ENCODE results near the gene TMEM135. TPM values are rescaled to one million over a fixed set of nuclear protein-coding genes. Genes with fewer than 3 reads are reported as not detected.

Gene TMEM135
- total RNA-seq, 1 experiment from 2014 or later = 70.3 TPM

GRCh38 chr11:87120937-87121336 is 83.2 kb downstream of the TMEM135 start:
- no peak for DNase-seq (ENCODE audit: low spot score)
- Histone ChIP-seq H3K9me3 (ENCODE audit: low read depth, low read length, poor library complexity, severe bottlenecking) (no peaks in the 10 kb centered on the region), H3K4me3 (ENCODE audit: low read depth, low read length, poor library complexity, severe bottlenecking) (no peak overlapping the region), H3K36me3 (ENCODE audit: insufficient read depth, low read length, poor library complexity, severe bottlenecking) (no peaks in the 10 kb centered on the region), H3K27me3 (replicated peaks; ENCODE audit: insufficient read depth, low read depth, low read length, poor library complexity) (no peaks in the 10 kb centered on the region), H3K27ac (ENCODE audit: low read depth, low read length, poor library complexity, severe bottlenecking) (no peak overlapping the region), H3K4me1 (ENCODE audit: insufficient read depth, low read length, poor library complexity, severe bottlenecking) (peaks cover 59% of the 10 kb centered on the region)
- BruUV-seq (replicated peaks) = no TSS peak
- POLR2A ChIA-PET (ENCODE audit: low non-redundant PET) = no interaction called here
- no peak for TF ChIP-seq EZH2 (IDR thresholded peaks at IDR 0.05; ENCODE audit: borderline replicate concordance, low read depth, low read length, poor library complexity, severe bottlenecking)
- no peak for TF ChIP-seq CTCF (conservative IDR thresholded peaks at IDR 0.05; ENCODE audit: low read depth, low read length)
- CTCF ChIA-PET = no interaction called here
- intact Hi-C loops (cut with micrococcal nuclease; ENCODE audit: unreplicated experiment) = no loop called here

- ChIA-PET POLR2A (ENCODE audit: low non-redundant PET) (no interaction called here), CTCF (no interaction called here)
- no peak for DNase-seq (ENCODE audit: low spot score)
- H3K4me3 ChIP-seq (ENCODE audit: low read depth, low read length, poor library complexity, severe bottlenecking) = no peak overlapping the region
- no peak for TF ChIP-seq EZH2 (IDR thresholded peaks at IDR 0.05; ENCODE audit: borderline replicate concordance, low read depth, low read length, poor library complexity, severe bottlenecking)
- H3K4me1 ChIP-seq (ENCODE audit: insufficient read depth, low read length, poor library complexity, severe bottlenecking) = peaks cover 63% of the 10 kb centered on the region
- no peak overlapping the region for H3K27ac ChIP-seq (ENCODE audit: low read depth, low read length, poor library complexity, severe bottlenecking)
- no peaks in the 10 kb centered on the region for H3K36me3 ChIP-seq (ENCODE audit: insufficient read depth, low read length, poor library complexity, severe bottlenecking)
- BruUV-seq (replicated peaks) = no TSS peak
- intact Hi-C loops (cut with micrococcal nuclease; ENCODE audit: unreplicated experiment) = no loop called here
- H3K9me3 ChIP-seq (ENCODE audit: low read depth, low read length, poor library complexity, severe bottlenecking) = no peaks in the 10 kb centered on the region
- no peaks in the 10 kb centered on the region for H3K27me3 ChIP-seq (replicated peaks; ENCODE audit: insufficient read depth, low read depth, low read length, poor library complexity)
Measured at GRCh38 chr11:87122852-87123251, 85.1 kb downstream of the TMEM135 start.

GRCh38 chr11:87125257-87125656 is 87.5 kb downstream of the TMEM135 start:
- H3K4me1 ChIP-seq (ENCODE audit: insufficient read depth, low read length, poor library complexity, severe bottlenecking) = peaks cover 62% of the 10 kb centered on the region
- H3K27me3 ChIP-seq (replicated peaks; ENCODE audit: insufficient read depth, low read depth, low read length, poor library complexity) = no peaks in the 10 kb centered on the region
- H3K9me3 ChIP-seq (ENCODE audit: low read depth, low read length, poor library complexity, severe bottlenecking) = no peaks in the 10 kb centered on the region
- intact Hi-C loops (cut with micrococcal nuclease; ENCODE audit: unreplicated experiment) = no loop called here
- no peak for TF ChIP-seq EZH2 (IDR thresholded peaks at IDR 0.05; ENCODE audit: borderline replicate concordance, low read depth, low read length, poor library complexity, severe bottlenecking)
- no peak for TF ChIP-seq CTCF (conservative IDR thresholded peaks at IDR 0.05; ENCODE audit: low read depth, low read length)
- no peak overlapping the region for H3K27ac ChIP-seq (ENCODE audit: low read depth, low read length, poor library complexity, severe bottlenecking)
- ChIA-PET CTCF (no interaction called here), POLR2A (ENCODE audit: low non-redundant PET) (interaction anchor here (0.5 to 0.8 kb wide), 2 partner anchors 9 to 880 kb away, joined by 3 read pairs; no protein-coding TSS in a partner anchor)
- peak; percentile 28 for DNase-seq (ENCODE audit: low spot score)
- no peak overlapping the region for H3K4me3 ChIP-seq (ENCODE audit: low read depth, low read length, poor library complexity, severe bottlenecking)
- H3K36me3 ChIP-seq (ENCODE audit: insufficient read depth, low read length, poor library complexity, severe bottlenecking) = no peaks in the 10 kb centered on the region
- BruUV-seq (replicated peaks) = no TSS peak

- H3K36me3 ChIP-seq (ENCODE audit: insufficient read depth, low read length, poor library complexity, severe bottlenecking) = no peaks in the 10 kb centered on the region
- no peaks in the 10 kb centered on the region for H3K9me3 ChIP-seq (ENCODE audit: low read depth, low read length, poor library complexity, severe bottlenecking)
- intact Hi-C loops (cut with micrococcal nuclease; ENCODE audit: unreplicated experiment) = loop anchor here (1.0 kb wide), 1 partner anchor 46 kb away; no protein-coding TSS in a partner anchor
- H3K27me3 ChIP-seq (replicated peaks; ENCODE audit: insufficient read depth, low read depth, low read length, poor library complexity) = no peaks in the 10 kb centered on the region
- ChIA-PET CTCF (interaction anchor here (0.6 to 1.1 kb wide), 2 partner anchors 68 to 134 kb away, joined by 4 read pairs; no protein-coding TSS in a partner anchor), POLR2A (ENCODE audit: low non-redundant PET) (no interaction called here)
- peak overlapping the region; percentile 3 for H3K27ac ChIP-seq (ENCODE audit: low read depth, low read length, poor library complexity, severe bottlenecking)
- BruUV-seq (replicated peaks) = no TSS peak
- H3K4me1 ChIP-seq (ENCODE audit: insufficient read depth, low read length, poor library complexity, severe bottlenecking) = peaks cover 62% of the 10 kb centered on the region
- peak; percentile 89 for DNase-seq (ENCODE audit: low spot score)
- H3K4me3 ChIP-seq (ENCODE audit: low read depth, low read length, poor library complexity, severe bottlenecking) = no peak overlapping the region
- TF ChIP-seq EZH2 (IDR thresholded peaks at IDR 0.05; ENCODE audit: borderline replicate concordance, low read depth, low read length, poor library complexity, severe bottlenecking) = no peak
- no peak for TF ChIP-seq CTCF (conservative IDR thresholded peaks at IDR 0.05; ENCODE audit: low read depth, low read length)
Measured at GRCh38 chr11:87127101-87127500, 89.4 kb downstream of the TMEM135 start.
